ENCODE results near the gene PPARD. TPM values are rescaled to one million over a fixed set of nuclear protein-coding genes. Genes with fewer than 3 reads are reported as not detected.

Gene PPARD
- polyA plus RNA-seq, 2 donors = 28.1 to 45.1 TPM

- Histone ChIP-seq H3K9me3 (ENCODE audit: control insufficient read depth in 2 of 2, insufficient read depth in 1 of 2, low read depth in 1 of 2, low read length in 1 of 2) (no peaks in the 10 kb centered on the region), H3K27ac (ENCODE audit: low read depth in 2 of 2, low read length in 1 of 2) (no peak overlapping the region), H3K4me1 (ENCODE audit: control insufficient read depth in 2 of 2, insufficient read depth in 2 of 2, low read length in 1 of 2) (peaks cover 0 to under 1% of the 10 kb centered on the region in 2 donors), H3K27me3 (ENCODE audit: control insufficient read depth in 1 of 2, insufficient read depth in 2 of 2, low read length in 2 of 2) (no peaks in the 10 kb centered on the region), H3K36me3 (ENCODE audit: control insufficient read depth in 2 of 2, insufficient read depth in 2 of 2, low read length in 1 of 2) (peaks cover 9 to 14% of the 10 kb centered on the region in 2 donors), H3K4me3 (ENCODE audit: low read depth in 1 of 2, low read length in 2 of 2) (no peak overlapping the region)
- WGBS, 2 donors = 90 to 94% methylated on average over 4 of the region's 4 CpGs
Measured at GRCh38 chr6:35351422-35351821, 9.1 kb downstream of the PPARD start.

- H3K4me1 ChIP-seq (ENCODE audit: control insufficient read depth in 2 of 2, insufficient read depth in 2 of 2, low read length in 1 of 2) = peaks cover 0 to 2% of the 10 kb centered on the region in 2 donors
- no peaks in the 10 kb centered on the region for H3K9me3 ChIP-seq (ENCODE audit: control insufficient read depth in 2 of 2, insufficient read depth in 1 of 2, low read depth in 1 of 2, low read length in 1 of 2)
- H3K27ac ChIP-seq (ENCODE audit: low read depth in 2 of 2, low read length in 1 of 2) = no peak overlapping the region
- H3K36me3 ChIP-seq (ENCODE audit: control insufficient read depth in 2 of 2, insufficient read depth in 2 of 2, low read length in 1 of 2) = peaks cover 10 to 21% of the 10 kb centered on the region in 2 donors
- 97% methylated on average over 2 of the region's 2 CpGs for WGBS, 2 donors
- H3K27me3 ChIP-seq (ENCODE audit: control insufficient read depth in 1 of 2, insufficient read depth in 2 of 2, low read length in 2 of 2) = no peaks in the 10 kb centered on the region
- H3K4me3 ChIP-seq (ENCODE audit: low read depth in 1 of 2, low read length in 2 of 2) = no peak overlapping the region
Measured at GRCh38 chr6:35352735-35353134, 10.4 kb downstream of the PPARD start.

- Histone ChIP-seq H3K4me3 (ENCODE audit: low read depth in 1 of 2, low read length in 2 of 2) (no peak overlapping the region), H3K27me3 (ENCODE audit: control insufficient read depth in 1 of 2, insufficient read depth in 2 of 2, low read length in 2 of 2) (no peaks in the 10 kb centered on the region), H3K27ac (ENCODE audit: low read depth in 2 of 2, low read length in 1 of 2) (no peak overlapping the region), H3K36me3 (ENCODE audit: control insufficient read depth in 2 of 2, insufficient read depth in 2 of 2, low read length in 1 of 2) (peaks cover 7 to 23% of the 10 kb centered on the region in 2 donors), H3K9me3 (ENCODE audit: control insufficient read depth in 2 of 2, insufficient read depth in 1 of 2, low read depth in 1 of 2, low read length in 1 of 2) (no peaks in the 10 kb centered on the region), H3K4me1 (ENCODE audit: control insufficient read depth in 2 of 2, insufficient read depth in 2 of 2, low read length in 1 of 2) (peaks cover 0 to 2% of the 10 kb centered on the region in 2 donors)
- WGBS, 2 donors = 95 to 96% methylated on average over 13 of the region's 13 CpGs
Measured at GRCh38 chr6:35354361-35355135, 12.2 kb downstream of the PPARD start.

- no peak overlapping the region for H3K27ac ChIP-seq (ENCODE audit: low read depth in 2 of 2, low read length in 1 of 2)
- no peaks in the 10 kb centered on the region for H3K27me3 ChIP-seq (ENCODE audit: control insufficient read depth in 1 of 2, insufficient read depth in 2 of 2, low read length in 2 of 2)
- 90 to 100% methylated on average over 1 of the region's 1 CpG for WGBS, 2 donors
- H3K4me1 ChIP-seq (ENCODE audit: control insufficient read depth in 2 of 2, insufficient read depth in 2 of 2, low read length in 1 of 2) = peaks cover 3 to 12% of the 10 kb centered on the region in 2 donors
- H3K9me3 ChIP-seq (ENCODE audit: control insufficient read depth in 2 of 2, insufficient read depth in 1 of 2, low read depth in 1 of 2, low read length in 1 of 2) = no peaks in the 10 kb centered on the region
- peaks cover 7 to 23% of the 10 kb centered on the region in 2 donors for H3K36me3 ChIP-seq (ENCODE audit: control insufficient read depth in 2 of 2, insufficient read depth in 2 of 2, low read length in 1 of 2)
- H3K4me3 ChIP-seq (ENCODE audit: low read depth in 1 of 2, low read length in 2 of 2) = no peak overlapping the region
Measured at GRCh38 chr6:35356391-35356790, 14.0 kb downstream of the PPARD start.

GRCh38 chr6:35357677-35358076 lies 15.3 kb downstream of the PPARD start:
- Histone ChIP-seq H3K27me3 (ENCODE audit: control insufficient read depth in 1 of 2, insufficient read depth in 2 of 2, low read length in 2 of 2) (no peaks in the 10 kb centered on the region), H3K27ac (ENCODE audit: low read depth in 2 of 2, low read length in 1 of 2) (no peak overlapping the region), H3K9me3 (ENCODE audit: control insufficient read depth in 2 of 2, insufficient read depth in 1 of 2, low read depth in 1 of 2, low read length in 1 of 2) (no peaks in the 10 kb centered on the region), H3K4me1 (ENCODE audit: control insufficient read depth in 2 of 2, insufficient read depth in 2 of 2, low read length in 1 of 2) (peaks cover 3 to 12% of the 10 kb centered on the region in 2 donors), H3K4me3 (ENCODE audit: low read depth in 1 of 2, low read length in 2 of 2) (no peak overlapping the region), H3K36me3 (ENCODE audit: control insufficient read depth in 2 of 2, insufficient read depth in 2 of 2, low read length in 1 of 2) (peaks cover 5 to 20% of the 10 kb centered on the region in 2 donors)
- WGBS, 2 donors = 83 to 87% methylated on average over 4 of the region's 4 CpGs

- H3K36me3 ChIP-seq (ENCODE audit: control insufficient read depth in 2 of 2, insufficient read depth in 2 of 2, low read length in 1 of 2) = peaks cover 5 to 18% of the 10 kb centered on the region in 2 donors
- WGBS, 2 donors = 64 to 75% methylated on average over 3 of the region's 3 CpGs
Measured at GRCh38 chr6:35358086-35358485, 15.7 kb downstream of the PPARD start.

GRCh38 chr6:35359346-35359743 lies 17.0 kb downstream of the PPARD start:
- Histone ChIP-seq H3K27me3 (ENCODE audit: control insufficient read depth in 1 of 2, insufficient read depth in 2 of 2, low read length in 2 of 2) (no peaks in the 10 kb centered on the region), H3K9me3 (ENCODE audit: control insufficient read depth in 2 of 2, insufficient read depth in 1 of 2, low read depth in 1 of 2, low read length in 1 of 2) (no peaks in the 10 kb centered on the region), H3K27ac (ENCODE audit: low read depth in 2 of 2, low read length in 1 of 2) (peak overlapping the region in 1 of 2 donors; percentile 67), H3K4me3 (ENCODE audit: low read depth in 1 of 2, low read length in 2 of 2) (no peak overlapping the region), H3K4me1 (ENCODE audit: control insufficient read depth in 2 of 2, insufficient read depth in 2 of 2, low read length in 1 of 2) (peaks cover 3 to 12% of the 10 kb centered on the region in 2 donors), H3K36me3 (ENCODE audit: control insufficient read depth in 2 of 2, insufficient read depth in 2 of 2, low read length in 1 of 2) (peaks cover 5 to 17% of the 10 kb centered on the region in 2 donors)
- 93 to 97% methylated on average over 5 of the region's 5 CpGs for WGBS, 2 donors

More at GRCh38 chr6:35358086-35358485, 15.7 kb downstream of the PPARD start:
- no peak overlapping the region for H3K4me3 ChIP-seq (ENCODE audit: low read depth in 1 of 2, low read length in 2 of 2)
- H3K27ac ChIP-seq (ENCODE audit: low read depth in 2 of 2, low read length in 1 of 2) = no peak overlapping the region
- H3K9me3 ChIP-seq (ENCODE audit: control insufficient read depth in 2 of 2, insufficient read depth in 1 of 2, low read depth in 1 of 2, low read length in 1 of 2) = no peaks in the 10 kb centered on the region
- H3K4me1 ChIP-seq (ENCODE audit: control insufficient read depth in 2 of 2, insufficient read depth in 2 of 2, low read length in 1 of 2) = peaks cover 3 to 12% of the 10 kb centered on the region in 2 donors
- H3K27me3 ChIP-seq (ENCODE audit: control insufficient read depth in 1 of 2, insufficient read depth in 2 of 2, low read length in 2 of 2) = no peaks in the 10 kb centered on the region

GRCh38 chr6:35359744-35360348 lies 17.5 kb downstream of the PPARD start:
- Histone ChIP-seq H3K4me3 (ENCODE audit: low read depth in 1 of 2, low read length in 2 of 2) (no peak overlapping the region), H3K4me1 (ENCODE audit: control insufficient read depth in 2 of 2, insufficient read depth in 2 of 2, low read length in 1 of 2) (peaks cover 3 to 12% of the 10 kb centered on the region in 2 donors), H3K36me3 (ENCODE audit: control insufficient read depth in 2 of 2, insufficient read depth in 2 of 2, low read length in 1 of 2) (peaks cover 5 to 16% of the 10 kb centered on the region in 2 donors), H3K9me3 (ENCODE audit: control insufficient read depth in 2 of 2, insufficient read depth in 1 of 2, low read depth in 1 of 2, low read length in 1 of 2) (no peaks in the 10 kb centered on the region), H3K27me3 (ENCODE audit: control insufficient read depth in 1 of 2, insufficient read depth in 2 of 2, low read length in 2 of 2) (no peaks in the 10 kb centered on the region), H3K27ac (ENCODE audit: low read depth in 2 of 2, low read length in 1 of 2) (peak overlapping the region; percentile 56 to 67)
- 23 to 27% methylated on average over 2 of the region's 2 CpGs for WGBS, 2 donors

GRCh38 chr6:35360349-35361138 lies 18.2 kb downstream of the PPARD start:
- Histone ChIP-seq H3K27ac (ENCODE audit: low read depth in 2 of 2, low read length in 1 of 2) (peak overlapping the region; percentile 56 to 67), H3K36me3 (ENCODE audit: control insufficient read depth in 2 of 2, insufficient read depth in 2 of 2, low read length in 1 of 2) (peaks cover 5 to 16% of the 10 kb centered on the region in 2 donors), H3K4me1 (ENCODE audit: control insufficient read depth in 2 of 2, insufficient read depth in 2 of 2, low read length in 1 of 2) (peaks cover 3 to 12% of the 10 kb centered on the region in 2 donors), H3K9me3 (ENCODE audit: control insufficient read depth in 2 of 2, insufficient read depth in 1 of 2, low read depth in 1 of 2, low read length in 1 of 2) (no peaks in the 10 kb centered on the region), H3K27me3 (ENCODE audit: control insufficient read depth in 1 of 2, insufficient read depth in 2 of 2, low read length in 2 of 2) (no peaks in the 10 kb centered on the region), H3K4me3 (ENCODE audit: low read depth in 1 of 2, low read length in 2 of 2) (no peak overlapping the region)
- 63 to 65% methylated on average over 8 of the region's 8 CpGs for WGBS, 2 donors
